Kidney (tissue), 14 donors: ENCODE measurements around the gene RAD51B. TPM values are rescaled to one million over a fixed set of nuclear protein-coding genes. Genes with fewer than 3 reads are reported as not detected.

Experiments used
- DNase-seq, 5 donors: peaks; one replicate each; pipeline ENCODE4 v3.0.0-alpha.2; 2013 to 2020
- FAIRE-seq: peaks from 2 replicates; lab custom pipeline; 2012; peaks lifted over from hg19 to GRCh38; lab: Jason Lieb, UNC
- H3K27ac ChIP-seq, 2 donors: one replicate each; pipeline ENCODE4 v1.7.0; 2013; ENCODE audit warnings: low read depth in 2 of 2, low read length in 2 of 2, inconsistent platforms in 1 of 2
- H3K27me3 ChIP-seq: one replicate; pipeline ENCODE4 v1.7.1; 2013; ENCODE audit warnings: low read length, inconsistent platforms; ENCODE audit not compliant: control insufficient read depth, insufficient read depth
- H3K36me3 ChIP-seq, 3 donors: one replicate each; pipeline versions ENCODE4 v1.7.0 to v1.7.1; 2013; ENCODE audit warnings: low read length in 3 of 3, control low read depth in 1 of 3, inconsistent platforms in 1 of 3; ENCODE audit not compliant: insufficient read depth in 3 of 3, control insufficient read depth in 2 of 3
- H3K4me1 ChIP-seq, 3 donors: one replicate each; pipeline versions ENCODE4 v1.7.0 to v1.7.1; 2013; ENCODE audit warnings: low read length in 3 of 3, inconsistent platforms in 1 of 3, low read depth in 1 of 3; ENCODE audit not compliant: control insufficient read depth in 2 of 3, insufficient read depth in 2 of 3
- H3K4me3 ChIP-seq, 3 donors: one replicate each; pipeline versions ENCODE4 v1.7.0 to v1.8.1; 2013; ENCODE audit warnings: low read length in 3 of 3, control low read depth in 1 of 3, inconsistent platforms in 1 of 3
- H3K9ac ChIP-seq, 3 donors: one replicate each; pipeline versions ENCODE4 v1.7.0 to v1.7.1; 2013; ENCODE audit warnings: low read length in 3 of 3, control low read depth in 1 of 3, inconsistent platforms in 1 of 3
- H3K9me3 ChIP-seq, 3 donors: one replicate each; pipeline versions ENCODE4 v1.7.0 to v1.7.1; 2013; ENCODE audit warnings: low read length in 3 of 3, control low read depth in 1 of 3, inconsistent platforms in 1 of 3; ENCODE audit not compliant: control insufficient read depth in 2 of 3, insufficient read depth in 1 of 3
- intact Hi-C: fragments of 100-400 bp; cut with DNase I; formaldehyde crosslinking; loops from one replicate; pipeline ENCODE4 v1.11.1; 2022
- polyA plus RNA-seq: library from polyadenylated mRNA; stranded (reverse); fragments of 350-450 nt; fragmentation: Illumina TruSeq; extraction: RNeasy Lipid Tissue Mini Kit (QIAGEN cat#74804); gene quantifications from one replicate; pipeline ENCODE4 v1.2.3, GENCODE V29; 2014; ENCODE audit warnings: low read depth, low replicate concordance; ENCODE audit not compliant: insufficient read depth
- total RNA-seq: library from RNA; stranded (reverse); fragmentation: NEBNext Ultra II Directional; extraction: Animal tissue kit (Norgen Biotek cat#: 25700); gene quantifications from one replicate; pipeline ENCODE4 v1.2.1, GENCODE V29; 2021
- TF ChIP-seq, protein P1 (sequence below): IDR thresholded peaks from 3 replicates; pipeline ENCODE4 v1.5.1; 2012; ENCODE audit warnings: mild to moderate bottlenecking, moderate library complexity, borderline replicate concordance; ENCODE audit not compliant: insufficient read depth; ENCODE audit errors: extremely low read depth
- donor health status: control.
- donor health status: control.
- donor health status: control.
- donor health status: control.
- donor health status: control.
- donor health status: DM: yes; HTN: yes; CAD: no.
- donor health status: Normal renal cell carcinoma (clear cell type).

Gene RAD51B
- total and polyA plus RNA-seq, 2 donors from 2014 or later = 6.9 to 18.0 TPM

DNA sequence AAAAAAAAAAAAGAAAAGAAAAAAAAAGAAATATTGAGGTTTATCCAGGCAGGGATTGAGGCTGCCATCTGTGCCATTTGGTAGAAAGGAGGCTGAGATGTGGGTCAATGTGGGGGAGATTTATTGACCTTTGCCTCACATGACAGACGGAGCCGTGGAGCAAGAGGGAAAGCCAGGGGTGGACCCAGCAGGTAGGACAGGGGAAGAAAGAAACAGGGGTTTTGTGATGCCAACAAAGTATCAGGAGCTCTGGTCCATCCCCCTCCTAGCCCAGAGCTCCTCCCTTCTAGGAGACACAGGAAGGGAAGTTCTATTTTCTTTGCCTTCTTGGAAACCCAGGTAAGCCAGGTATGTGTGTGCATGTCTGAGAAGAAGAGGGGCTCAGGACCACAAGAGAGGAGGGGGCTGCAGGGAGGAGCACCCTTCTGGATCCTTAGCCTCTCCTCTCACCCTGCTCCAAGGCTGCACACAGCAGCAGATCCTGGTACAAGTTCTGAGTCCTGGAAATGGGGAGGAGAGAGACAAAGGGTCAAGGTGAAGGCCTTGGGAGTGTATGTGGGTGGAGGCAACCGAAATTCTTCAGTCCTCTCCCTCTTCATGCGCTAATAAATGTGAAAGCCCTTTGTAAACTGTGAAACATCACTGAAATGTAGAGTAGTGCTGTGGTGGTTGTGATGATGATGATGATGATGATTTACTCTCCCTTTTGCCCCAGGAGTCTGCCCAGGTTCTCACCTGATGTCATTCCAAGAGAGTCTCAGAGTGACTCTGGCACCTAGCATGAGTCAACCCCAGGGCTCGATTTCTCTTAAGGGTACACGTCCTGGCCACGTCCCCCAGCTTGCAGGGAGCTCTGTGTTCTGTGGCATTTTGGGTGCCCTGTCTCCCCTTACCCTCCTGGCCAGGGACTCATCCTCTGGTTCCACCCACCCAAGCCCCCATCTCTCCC lies 947.0 kb downstream of the RAD51B start:
- Histone ChIP-seq H3K36me3 (no peaks in the 10 kb centered on the region), H3K4me1 (peaks cover 0 to 13% (median 7%) of the 10 kb centered on the region in 3 donors), H3K9ac (no peak overlapping the region), H3K27ac (no peak overlapping the region), H3K4me3 (no peak overlapping the region), H3K9me3 (no peaks in the 10 kb centered on the region), H3K27me3 (no peaks in the 10 kb centered on the region)
- TF ChIP-seq, protein P1, sequence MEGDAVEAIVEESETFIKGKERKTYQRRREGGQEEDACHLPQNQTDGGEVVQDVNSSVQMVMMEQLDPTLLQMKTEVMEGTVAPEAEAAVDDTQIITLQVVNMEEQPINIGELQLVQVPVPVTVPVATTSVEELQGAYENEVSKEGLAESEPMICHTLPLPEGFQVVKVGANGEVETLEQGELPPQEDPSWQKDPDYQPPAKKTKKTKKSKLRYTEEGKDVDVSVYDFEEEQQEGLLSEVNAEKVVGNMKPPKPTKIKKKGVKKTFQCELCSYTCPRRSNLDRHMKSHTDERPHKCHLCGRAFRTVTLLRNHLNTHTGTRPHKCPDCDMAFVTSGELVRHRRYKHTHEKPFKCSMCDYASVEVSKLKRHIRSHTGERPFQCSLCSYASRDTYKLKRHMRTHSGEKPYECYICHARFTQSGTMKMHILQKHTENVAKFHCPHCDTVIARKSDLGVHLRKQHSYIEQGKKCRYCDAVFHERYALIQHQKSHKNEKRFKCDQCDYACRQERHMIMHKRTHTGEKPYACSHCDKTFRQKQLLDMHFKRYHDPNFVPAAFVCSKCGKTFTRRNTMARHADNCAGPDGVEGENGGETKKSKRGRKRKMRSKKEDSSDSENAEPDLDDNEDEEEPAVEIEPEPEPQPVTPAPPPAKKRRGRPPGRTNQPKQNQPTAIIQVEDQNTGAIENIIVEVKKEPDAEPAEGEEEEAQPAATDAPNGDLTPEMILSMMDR = no peak
- FAIRE-seq = no peak
- DNase-seq = no peak
- intact Hi-C loops = no loop called here

DNA sequence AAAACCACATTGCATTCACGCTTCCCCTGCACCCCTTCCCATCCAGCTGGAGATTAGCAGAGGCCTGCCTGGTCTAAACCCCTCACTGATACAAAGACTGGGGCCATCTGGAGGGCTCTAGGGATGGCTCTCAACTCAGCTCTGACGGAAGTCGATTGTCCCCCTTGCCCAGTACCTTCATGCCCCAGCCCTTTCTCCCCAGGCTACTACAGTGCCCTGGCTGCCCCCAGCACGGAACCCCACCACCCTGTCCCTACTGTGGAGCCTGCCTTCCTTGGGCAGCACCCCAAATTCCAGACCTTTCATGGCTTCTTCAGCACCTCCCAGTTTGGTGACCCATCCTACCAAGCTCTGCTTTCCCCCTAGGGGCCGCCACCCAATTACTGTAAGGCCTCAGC lies 947.7 kb downstream of the RAD51B start:
- Histone ChIP-seq H3K27ac (no peak overlapping the region), H3K9ac (no peak overlapping the region), H3K4me3 (no peak overlapping the region), H3K27me3 (no peaks in the 10 kb centered on the region), H3K36me3 (no peaks in the 10 kb centered on the region), H3K9me3 (no peaks in the 10 kb centered on the region), H3K4me1 (peaks cover 0 to 11% (median 5%) of the 10 kb centered on the region in 3 donors)
- FAIRE-seq = no peak
- DNase-seq = peak in 1 of 5 donors; percentile 37
- TF ChIP-seq, protein P1 = no peak
- intact Hi-C loops = no loop called here

DNA sequence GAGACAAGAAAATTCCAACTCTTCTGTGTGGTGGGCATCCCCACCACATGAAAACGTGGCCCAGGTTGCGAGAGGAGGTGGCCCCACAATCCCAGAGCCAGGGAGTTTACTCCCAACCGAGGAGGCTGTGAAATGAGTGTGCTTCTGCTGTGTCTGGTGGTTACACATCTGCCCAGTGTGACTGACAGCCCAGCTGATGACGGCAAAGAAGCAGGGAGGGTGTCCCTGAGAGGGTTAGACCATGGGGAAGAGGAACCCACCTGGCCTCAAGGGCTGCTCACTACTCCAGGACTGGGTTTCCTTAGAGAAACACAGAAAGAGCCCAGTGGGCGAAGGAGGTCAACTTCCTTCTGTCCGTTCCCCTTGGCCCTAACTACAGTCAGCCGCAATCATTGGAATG lies 948.7 kb downstream of the RAD51B start:
- DNase-seq = no peak

More for the DNA sequence above, 948.7 kb downstream of the RAD51B start:
- TF ChIP-seq, protein P1 = no peak
- no peaks in the 10 kb centered on the region for H3K9me3 ChIP-seq
- H3K9ac ChIP-seq = no peak overlapping the region
- no peak overlapping the region for H3K27ac ChIP-seq
- no peak for FAIRE-seq
- H3K4me1 ChIP-seq = peaks cover 0 to 5% (median 0%) of the 10 kb centered on the region in 3 donors
- no peak overlapping the region for H3K4me3 ChIP-seq
- H3K36me3 ChIP-seq = no peaks in the 10 kb centered on the region
- no peaks in the 10 kb centered on the region for H3K27me3 ChIP-seq
- intact Hi-C loops = no loop called here
